Activated gamma-delta T cell (primary cell): ENCODE measurements around the gene HLA-DMB.
A peak's percentile ranks its signal among the peaks of the same experiment; 100 is the strongest.

Experiments
- DNase-seq: peaks from one replicate; lab custom pipeline; 2025; lab: John Stamatoyannopoulos, UW
- total RNA-seq, 2 donors: gene quantifications; one replicate each; lab custom pipeline; 2026; lab: John Stamatoyannopoulos, UW

HLA-DMB gene
- 14.7 to 32.2 reads per million in 2 donors for total RNA-seq

- DNase-seq: no peak
These were observed at the start of gene HLA-DMB for GRCh38 chr6:32940656-32941213. HLA-DMB (minus strand) TSS chr6:32941028; CDS start chr6:32940807, 221 bp downstream.

DNA sequence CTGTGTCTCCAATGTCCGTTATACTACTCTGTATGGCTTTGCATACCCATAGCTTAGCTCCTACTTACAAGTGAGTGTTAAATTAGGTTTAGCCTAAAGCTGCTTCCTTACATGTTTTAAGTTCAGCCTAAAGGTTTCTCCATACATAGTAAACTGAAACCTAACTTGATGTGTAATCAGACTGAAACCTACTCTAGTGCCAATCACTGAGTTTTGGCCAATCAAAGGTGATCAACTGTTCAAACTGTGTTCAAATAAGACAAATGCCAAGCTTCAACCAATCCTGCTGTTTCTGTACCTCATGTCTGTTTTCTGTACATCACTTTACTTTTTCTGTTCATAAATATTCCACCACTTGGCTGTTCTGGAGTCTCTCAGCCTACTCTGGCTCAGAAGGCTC lies 48.5 kb upstream of the HLA-DMB start:
- no peak for DNase-seq

GRCh38 chr6:32984622-32985389 lies 44.0 kb upstream of the HLA-DMB start:
- DNase-seq: no peak

DNA sequence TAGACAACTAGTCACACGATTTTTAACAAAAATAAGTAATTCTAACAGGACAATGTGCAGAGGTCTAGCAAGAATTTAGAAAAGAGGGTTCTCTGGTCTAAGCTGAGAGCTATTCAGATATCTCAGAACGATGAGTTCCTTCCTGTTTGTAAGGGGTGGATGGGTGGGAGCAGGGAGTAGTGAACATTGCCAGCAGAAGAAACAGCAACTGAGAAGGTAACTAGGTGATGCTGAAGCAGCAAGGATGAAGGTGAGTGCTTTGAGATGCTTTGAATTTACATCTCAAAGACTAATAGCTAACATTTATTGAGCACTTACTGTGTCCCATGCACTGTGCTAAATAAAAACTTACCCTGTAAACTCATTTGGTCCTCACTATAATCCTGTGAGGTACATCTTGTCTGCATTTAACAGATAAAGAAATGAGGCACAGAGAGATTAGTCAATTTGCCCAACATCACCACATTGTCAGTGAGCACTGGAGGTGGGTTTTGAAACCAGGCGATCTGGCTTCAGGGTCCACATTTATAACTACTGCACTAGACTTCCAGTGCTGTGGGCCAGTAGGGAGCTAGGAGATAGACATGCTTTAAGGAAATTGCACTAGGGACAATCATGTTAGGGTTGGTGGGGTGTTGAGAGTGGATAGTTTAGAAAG lies 43.3 kb upstream of the HLA-DMB start:
- DNase-seq: no peak

DNA sequence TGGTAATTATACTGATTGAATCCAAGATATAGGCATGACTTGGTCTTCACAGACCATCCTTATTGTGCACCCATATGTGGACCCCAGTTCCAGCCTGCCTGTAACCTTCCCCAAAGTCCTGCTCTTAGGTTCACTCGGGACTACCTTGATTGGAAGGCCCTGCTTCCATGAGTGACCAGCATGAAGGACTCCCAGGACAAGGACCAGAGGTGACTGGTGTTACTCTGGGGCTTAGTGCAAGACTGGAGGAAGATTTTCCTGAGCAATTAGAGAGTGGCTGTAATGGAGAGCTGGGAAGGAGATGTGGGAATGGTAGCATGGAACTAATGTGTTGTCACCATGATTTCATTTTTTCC lies 42.6 kb upstream of the HLA-DMB start:
- no peak for DNase-seq

GRCh38 chr6:32982702-32983492 lies 42.1 kb upstream of the HLA-DMB start:
- DNase-seq: no peak

- DNase-seq: no peak
These were observed 41.4 kb upstream of the HLA-DMB start for GRCh38 chr6:32982084-32982701.

DNA sequence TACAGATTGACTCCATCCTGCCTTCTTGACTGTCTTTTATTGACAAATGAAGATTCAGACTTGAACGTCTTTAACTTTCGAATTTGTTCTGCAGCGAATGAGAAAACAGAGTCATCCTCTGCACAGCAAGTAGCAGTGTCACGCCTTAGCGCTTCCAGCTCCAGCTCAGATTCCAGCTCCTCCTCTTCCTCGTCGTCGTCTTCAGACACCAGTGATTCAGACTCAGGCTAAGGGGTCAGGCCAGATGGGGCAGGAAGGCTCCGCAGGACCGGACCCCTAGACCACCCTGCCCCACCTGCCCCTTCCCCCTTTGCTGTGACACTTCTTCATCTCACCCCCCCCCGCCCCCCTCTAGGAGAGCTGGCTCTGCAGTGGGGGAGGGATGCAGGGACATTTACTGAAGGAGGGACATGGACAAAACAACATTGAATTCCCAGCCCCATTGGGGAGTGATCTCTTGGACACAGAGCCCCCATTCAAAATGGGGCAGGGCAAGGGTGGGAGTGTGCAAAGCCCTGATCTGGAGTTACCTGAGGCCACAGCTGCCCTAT lies 39.7 kb upstream of the HLA-DMB start:
- DNase-seq: no peak

- no peak for DNase-seq
These were observed 39.1 kb upstream of the HLA-DMB start for GRCh38 chr6:32979720-32980487.

DNA sequence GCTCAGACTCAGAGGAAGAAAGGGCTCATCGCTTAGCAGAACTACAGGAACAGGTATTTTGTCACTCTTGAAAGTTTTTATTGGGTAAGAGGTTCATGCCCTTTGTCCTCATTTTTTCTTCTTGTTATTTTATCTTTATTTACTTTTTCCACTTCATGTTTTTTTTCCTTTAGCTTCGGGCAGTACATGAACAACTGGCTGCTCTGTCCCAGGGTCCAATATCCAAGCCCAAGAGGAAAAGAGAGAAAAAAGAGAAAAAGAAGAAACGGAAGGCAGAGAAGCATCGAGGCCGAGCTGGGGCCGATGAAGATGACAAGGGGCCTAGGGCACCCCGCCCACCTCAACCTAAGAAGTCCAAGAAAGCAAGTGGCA lies 37.1 kb upstream of the HLA-DMB start:
- no peak for DNase-seq

GRCh38 chr6:32977272-32977952 lies 36.6 kb upstream of the HLA-DMB start:
- DNase-seq: no peak

- DNase-seq: no peak
These were observed 35.7 kb upstream of the HLA-DMB start for GRCh38 chr6:32976334-32977069.

DNA sequence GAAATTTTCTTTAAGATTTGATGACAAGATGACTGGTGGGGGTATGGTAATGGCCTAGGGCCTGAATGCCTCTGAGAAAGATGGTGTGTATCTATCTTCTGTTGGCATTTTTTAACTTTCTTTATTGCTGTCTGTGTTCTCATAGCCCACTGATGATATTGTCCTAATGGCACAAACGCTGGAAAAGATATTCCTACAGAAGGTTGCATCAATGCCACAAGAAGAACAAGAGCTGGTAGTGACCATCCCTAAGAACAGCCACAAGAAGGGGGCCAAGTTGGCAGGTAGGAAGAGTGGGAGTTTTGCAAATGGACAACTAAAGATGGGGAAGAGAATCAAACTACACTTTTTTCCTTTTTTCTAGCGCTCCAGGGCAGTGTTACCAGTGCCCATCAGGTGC lies 35.1 kb upstream of the HLA-DMB start:
- DNase-seq: no peak

DNA sequence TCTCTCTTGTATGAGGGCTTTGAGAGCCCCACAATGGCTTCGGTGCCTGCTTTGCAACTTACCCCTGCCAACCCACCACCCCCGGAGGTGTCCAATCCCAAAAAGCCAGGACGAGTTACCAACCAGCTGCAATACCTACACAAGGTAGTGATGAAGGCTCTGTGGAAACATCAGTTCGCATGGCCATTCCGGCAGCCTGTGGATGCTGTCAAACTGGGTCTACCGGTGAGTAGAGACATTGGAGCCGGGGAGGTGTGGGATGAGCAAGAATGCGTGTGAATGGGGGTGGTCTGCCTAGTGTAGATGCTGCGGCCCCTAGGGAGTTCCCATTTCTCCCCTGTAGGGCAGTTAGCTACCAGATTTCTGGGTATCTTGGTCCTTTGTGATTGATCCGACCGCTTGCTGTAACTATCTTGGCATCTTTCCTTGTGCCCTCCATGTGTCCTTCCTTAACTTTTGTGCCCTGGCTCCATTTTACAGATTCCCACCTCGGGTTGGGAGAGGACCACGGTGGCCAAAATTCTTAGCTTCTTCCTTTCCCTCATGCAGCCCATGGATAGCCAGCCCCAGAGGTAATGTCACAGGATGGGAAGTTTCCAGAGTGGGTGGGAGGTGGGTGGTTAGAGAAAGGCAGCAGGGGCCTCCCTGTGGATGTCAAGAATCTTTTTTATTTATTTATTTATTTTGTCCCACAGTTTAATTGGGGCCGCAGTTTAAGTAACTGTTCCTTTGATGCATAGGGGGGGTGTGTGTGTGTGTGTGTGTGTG lies 33.9 kb upstream of the HLA-DMB start:
- no peak for DNase-seq

DNA sequence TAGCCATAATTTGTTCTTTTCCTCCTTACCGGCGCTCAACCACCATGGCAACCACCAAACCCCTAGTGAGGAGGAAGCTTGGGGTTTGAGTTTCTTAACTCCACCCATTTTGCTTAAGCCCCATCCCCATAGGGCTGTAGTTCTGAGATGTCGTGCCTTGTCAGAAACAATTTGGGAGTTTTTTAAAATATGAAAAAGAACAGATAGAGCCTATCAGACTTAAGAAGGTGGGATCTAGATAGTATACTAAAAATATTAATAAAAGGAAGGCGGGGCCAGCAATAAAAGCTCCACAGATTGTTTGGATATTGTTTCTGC lies 33.1 kb upstream of the HLA-DMB start:
- no peak for DNase-seq

- no peak for DNase-seq
These were observed 32.6 kb upstream of the HLA-DMB start for GRCh38 chr6:32973144-32974015.

DNA sequence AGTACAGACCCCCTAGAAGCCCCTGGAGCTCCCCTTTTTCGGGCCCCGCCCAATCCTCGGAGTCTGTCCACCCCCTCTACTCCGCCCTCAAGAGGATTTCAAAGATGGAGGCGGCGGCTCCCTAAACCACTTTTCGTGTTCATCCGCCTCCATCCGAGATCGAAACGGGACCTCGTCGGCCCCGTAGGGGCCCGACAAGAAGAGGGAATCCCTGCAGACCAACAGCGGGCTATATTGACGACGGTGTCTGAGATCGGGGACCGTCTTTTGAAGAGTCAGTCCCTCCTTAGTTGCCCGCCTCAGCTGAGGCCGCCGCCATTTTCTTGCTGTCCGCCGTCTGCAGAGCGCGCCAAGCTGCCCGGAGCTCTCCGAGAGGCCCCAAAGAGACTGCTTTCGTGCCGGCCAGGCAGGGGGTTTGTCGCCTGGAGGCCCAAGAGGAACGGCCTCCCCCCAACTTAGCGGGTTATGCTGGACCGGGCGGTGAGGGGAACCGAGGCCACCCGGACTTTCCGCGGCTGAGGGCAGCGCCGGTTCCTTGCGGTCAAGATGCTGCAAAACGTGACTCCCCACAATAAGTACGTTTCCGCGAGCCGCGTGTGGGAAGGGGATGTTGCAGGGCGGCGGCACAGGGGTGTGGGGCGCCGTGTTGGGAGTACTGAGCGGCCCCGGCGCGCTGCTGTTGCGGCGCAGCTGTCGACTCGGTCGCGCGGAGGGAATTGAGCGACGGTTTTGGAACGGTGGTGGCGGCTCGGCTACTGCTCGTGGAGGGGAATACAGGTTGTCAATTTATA lies 31.7 kb upstream of the HLA-DMB start:
- DNase-seq: peak; percentile 47
